ENCODE results near the gene SEMA5A. TPM values are rescaled to one million over a fixed set of nuclear protein-coding genes. Genes with fewer than 3 reads are reported as not detected.

The SEMA5A gene
- total and polyA plus RNA-seq, 2 donors (not counting 1 experiment from before 2014, with no cell fraction given): not detected

DNA sequence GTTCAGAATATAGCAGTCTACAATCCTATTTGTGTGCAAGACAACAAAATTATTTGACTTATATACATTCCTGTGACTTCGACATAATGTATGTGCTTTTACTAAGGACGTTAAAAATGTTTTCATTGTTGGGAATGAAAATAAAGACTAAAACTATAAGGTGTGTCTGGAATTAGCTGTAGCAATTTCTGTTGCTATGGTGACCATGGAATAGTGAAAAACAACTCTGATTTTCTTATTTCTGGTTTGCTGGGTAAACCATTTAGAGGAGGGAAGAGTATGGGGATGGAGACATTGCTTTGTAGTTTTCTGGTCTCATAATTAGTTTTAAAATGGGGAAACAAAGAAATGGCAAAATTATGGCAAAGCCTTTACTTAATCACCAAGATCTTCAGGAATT lies 343.2 kb downstream of the SEMA5A start:
- WGBS (ENCODE audit: insufficient coverage): 100% methylated on average over 1 of the region's 2 CpGs
- Histone ChIP-seq H3K4me1 (ENCODE audit: control insufficient read depth in 2 of 2, insufficient read depth in 2 of 2, low read length in 2 of 2) (peaks cover 0 to 6% of the 10 kb centered on the region in 2 donors), H4K20me1 (ENCODE audit: control insufficient read depth, insufficient read depth, low read length, poor library complexity, severe bottlenecking) (no peaks in the 10 kb centered on the region), H3K27me3 (replicated peaks in 1 of 4; ENCODE audit: control extremely low read depth in 1 of 4, control insufficient read depth in 3 of 4, insufficient read depth in 4 of 4, low read length in 3 of 4) (no peaks in the 10 kb centered on the region), H3K9me3 (ENCODE audit: control extremely low read depth in 1 of 3, control insufficient read depth in 2 of 3, insufficient read depth in 1 of 3, low read length in 2 of 3) (no peaks in the 10 kb centered on the region), H3K79me2 (ENCODE audit: control insufficient read depth, insufficient read depth, low read length) (no peaks in the 10 kb centered on the region), H3K27ac (ENCODE audit: low read length in 2 of 2) (no peak overlapping the region), H3K9ac (ENCODE audit: low read length) (no peak overlapping the region), H2AFZ (ENCODE audit: insufficient read depth, low read depth, low read length, poor library complexity, severe bottlenecking) (no peak overlapping the region), H3K36me3 (replicated peaks in 1 of 2; ENCODE audit: control extremely low read depth in 1 of 2, control insufficient read depth in 1 of 2, extremely low read depth in 1 of 2, insufficient read depth in 2 of 2, low read length in 1 of 2) (no peaks in the 10 kb centered on the region), H3K4me3 (ENCODE audit: control extremely low read depth in 1 of 5, extremely low read depth in 1 of 5, insufficient read depth in 1 of 5, low read depth in 2 of 5, low read length in 4 of 5) (no peak overlapping the region), H3K4me2 (replicated peaks; ENCODE audit: low read depth, low read length, poor library complexity, severe bottlenecking) (no peak overlapping the region)
- no peak for DNase-seq
- no peak for ATAC-seq (ENCODE audit: low read depth)
- Mint-ChIP-seq H3K27me3 (no peaks in the 10 kb centered on the region), H3K4me3 (no peak overlapping the region), H3K27ac (no peak overlapping the region), H3K4me1 (peaks cover 7% of the 10 kb centered on the region), H3K9me3 (ENCODE audit: insufficient read depth) (no peaks in the 10 kb centered on the region)
- POLR2A ChIA-PET: no interaction called here
- intact Hi-C loops (cut with micrococcal nuclease): no loop called here
- TF ChIP-seq EZH2 (IDR thresholded peaks at IDR 0.05; ENCODE audit: borderline replicate concordance, insufficient read depth, low read depth, low read length, poor library complexity, severe bottlenecking): no peak
- TF ChIP-seq CTCF (IDR thresholded peaks at IDR 0.05): no peak
- CTCF ChIA-PET: no interaction called here

DNA sequence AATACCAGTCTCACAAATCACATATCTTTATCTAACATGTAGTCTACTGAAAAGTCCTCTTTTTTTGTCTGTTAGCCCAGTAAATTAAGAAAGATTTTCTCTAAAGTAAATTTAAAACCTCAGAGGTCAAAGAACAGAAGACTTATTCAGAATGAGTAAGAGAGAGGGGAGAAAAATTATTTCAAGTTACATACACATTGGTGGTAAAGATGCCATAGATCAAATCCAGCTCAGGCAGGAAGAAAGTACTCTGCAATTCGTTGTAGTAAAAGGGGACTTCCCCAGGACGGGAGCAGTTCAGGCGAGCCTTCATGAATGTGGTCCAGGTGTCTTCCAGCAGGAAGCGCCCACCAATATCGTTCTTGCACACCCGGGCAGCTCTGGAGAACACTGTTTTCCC lies 344.1 kb downstream of the SEMA5A start:
- Histone ChIP-seq H3K36me3 (replicated peaks in 1 of 2; ENCODE audit: control extremely low read depth in 1 of 2, control insufficient read depth in 1 of 2, extremely low read depth in 1 of 2, insufficient read depth in 2 of 2, low read length in 1 of 2) (no peaks in the 10 kb centered on the region), H3K4me2 (replicated peaks; ENCODE audit: low read depth, low read length, poor library complexity, severe bottlenecking) (no peak overlapping the region), H3K27me3 (replicated peaks in 1 of 4; ENCODE audit: control extremely low read depth in 1 of 4, control insufficient read depth in 3 of 4, insufficient read depth in 4 of 4, low read length in 3 of 4) (no peaks in the 10 kb centered on the region), H3K79me2 (ENCODE audit: control insufficient read depth, insufficient read depth, low read length) (no peaks in the 10 kb centered on the region), H3K4me3 (ENCODE audit: control extremely low read depth in 1 of 5, extremely low read depth in 1 of 5, insufficient read depth in 1 of 5, low read depth in 2 of 5, low read length in 4 of 5) (no peak overlapping the region), H3K9me3 (ENCODE audit: control extremely low read depth in 1 of 3, control insufficient read depth in 2 of 3, insufficient read depth in 1 of 3, low read length in 2 of 3) (peaks cover 0 to 6% (median 0%) of the 10 kb centered on the region in 3 donors), H3K4me1 (ENCODE audit: control insufficient read depth in 2 of 2, insufficient read depth in 2 of 2, low read length in 2 of 2) (peaks cover 0 to 6% of the 10 kb centered on the region in 2 donors), H4K20me1 (ENCODE audit: control insufficient read depth, insufficient read depth, low read length, poor library complexity, severe bottlenecking) (no peaks in the 10 kb centered on the region), H3K27ac (ENCODE audit: low read length in 2 of 2) (no peak overlapping the region), H3K9ac (ENCODE audit: low read length) (no peak overlapping the region), H2AFZ (ENCODE audit: insufficient read depth, low read depth, low read length, poor library complexity, severe bottlenecking) (no peak overlapping the region)
- TF ChIP-seq CTCF (IDR thresholded peaks at IDR 0.05) (no peak), EZH2 (IDR thresholded peaks at IDR 0.05; ENCODE audit: borderline replicate concordance, insufficient read depth, low read depth, low read length, poor library complexity, severe bottlenecking) (no peak)
- Mint-ChIP-seq H3K9me3 (ENCODE audit: insufficient read depth) (no peaks in the 10 kb centered on the region), H3K27ac (no peak overlapping the region), H3K4me3 (no peak overlapping the region), H3K27me3 (no peaks in the 10 kb centered on the region), H3K4me1 (peaks cover 9% of the 10 kb centered on the region)
- DNase-seq: no peak
- POLR2A ChIA-PET: no interaction called here
- intact Hi-C loops (cut with micrococcal nuclease): no loop called here
- WGBS (ENCODE audit: insufficient coverage): 49% methylated on average over 4 of the region's 6 CpGs
- ATAC-seq (ENCODE audit: low read depth): no peak
- CTCF ChIA-PET: no interaction called here

All from B cell (primary cell).